AG08395 (cell line): ENCODE data around the gene PERCC1.
"Not testable (repeated sequence)": the region's sequence is repeated elsewhere in the genome, so short reads cannot be mapped to it uniquely, and the experiment has no call there.

ENCODE experiments used
- DNase-seq: peaks from one replicate; pipeline ENCODE4 v3.0.0; 2012; ENCODE audit warnings: mixed read lengths, low spot score

The PERCC1 gene

GRCh38 chr16:1469693-1470201 is 38.9 kb downstream of the PERCC1 start:
- no peak for DNase-seq

- DNase-seq = peak; percentile 32
These were observed 39.8 kb downstream of the PERCC1 start for GRCh38 chr16:1470481-1471251.

- no peak for DNase-seq
These were observed 40.8 kb downstream of the PERCC1 start for GRCh38 chr16:1471569-1472194.

- DNase-seq = no peak
These were observed 42.1 kb downstream of the PERCC1 start for GRCh38 chr16:1472974-1473373.

GRCh38 chr16:1474082-1474795 is 43.4 kb downstream of the PERCC1 start:
- DNase-seq = peak; percentile 23

GRCh38 chr16:1474796-1475551 is 44.1 kb downstream of the PERCC1 start, which contains the start of gene CLCN7:
Gene CLCN7, minus strand, starts transcription at chr16:1475028. Its CDS starts 54 bp downstream, at chr16:1474974.
- peak; percentile 96 for DNase-seq

GRCh38 chr16:1475552-1476114 is 44.8 kb downstream of the PERCC1 start:
- no peak for DNase-seq

GRCh38 chr16:1477033-1477432 is 46.2 kb downstream of the PERCC1 start:
- no peak for DNase-seq

GRCh38 chr16:1478937-1479336 is 48.1 kb downstream of the PERCC1 start:
- not testable (repeated sequence) for DNase-seq

- DNase-seq = no peak
These were observed 51.3 kb downstream of the PERCC1 start for GRCh38 chr16:1481906-1482835.
